Endothelial cell (in vitro differentiated cells): ENCODE data around the gene AAK1. TPM values are rescaled to one million over a fixed set of nuclear protein-coding genes. Genes with fewer than 3 reads are reported as not detected.
"Not testable (repeated sequence)": the region's sequence is repeated elsewhere in the genome, so short reads cannot be mapped to it uniquely, and the experiment has no call there.

Experiments used
- DNase-seq: peaks from one replicate; pipeline ENCODE4 v3.0.0; 2021; ENCODE audit warnings: low spot score
- H3K27ac Mint-ChIP-seq: one replicate; pipeline ENCODE4 v1.8.0; 2021; ENCODE audit warnings: mixed read lengths, inconsistent platforms; ENCODE audit not compliant: unreplicated experiment
- H3K27me3 Mint-ChIP-seq: one replicate; pipeline ENCODE4 v1.8.0; 2021; ENCODE audit warnings: mild to moderate bottlenecking, moderate library complexity, mixed read lengths, inconsistent platforms; ENCODE audit not compliant: unreplicated experiment
- H3K36me3 Mint-ChIP-seq: one replicate; pipeline ENCODE4 v1.8.0; 2021; ENCODE audit warnings: mild to moderate bottlenecking, low read depth, mixed read lengths, inconsistent platforms; ENCODE audit not compliant: unreplicated experiment
- H3K4me1 Mint-ChIP-seq: one replicate; pipeline ENCODE4 v1.8.0; 2021; ENCODE audit warnings: mild to moderate bottlenecking, mixed read lengths, inconsistent platforms; ENCODE audit not compliant: unreplicated experiment
- H3K4me3 Mint-ChIP-seq: one replicate; pipeline ENCODE4 v1.8.0; 2021; ENCODE audit warnings: mild to moderate bottlenecking, mixed read lengths, inconsistent platforms; ENCODE audit not compliant: unreplicated experiment
- H3K9me3 Mint-ChIP-seq: one replicate; pipeline ENCODE4 v1.8.0; 2021; ENCODE audit warnings: mixed read lengths, inconsistent platforms; ENCODE audit not compliant: unreplicated experiment
- total RNA-seq: library from RNA; stranded (reverse); fragmentation: NEBNext Ultra II Directional; extraction: Animal tissue kit (Norgen Biotek cat#: 25700); gene quantifications from one replicate; pipeline ENCODE4 v1.2.1, GENCODE V29; 2021; ENCODE audit not compliant: unreplicated experiment
- TF ChIP-seq, protein P1 (sequence below): fragments of 200-600 bp; sonication (generic); IDR thresholded peaks from one replicate; pipeline ENCODE4 v1.5.0; 2021; ENCODE audit warnings: antibody characterized with exemption; ENCODE audit not compliant: unreplicated experiment

Gene AAK1
- total RNA-seq, 1 donor from 2014 or later = 144 TPM

DNA sequence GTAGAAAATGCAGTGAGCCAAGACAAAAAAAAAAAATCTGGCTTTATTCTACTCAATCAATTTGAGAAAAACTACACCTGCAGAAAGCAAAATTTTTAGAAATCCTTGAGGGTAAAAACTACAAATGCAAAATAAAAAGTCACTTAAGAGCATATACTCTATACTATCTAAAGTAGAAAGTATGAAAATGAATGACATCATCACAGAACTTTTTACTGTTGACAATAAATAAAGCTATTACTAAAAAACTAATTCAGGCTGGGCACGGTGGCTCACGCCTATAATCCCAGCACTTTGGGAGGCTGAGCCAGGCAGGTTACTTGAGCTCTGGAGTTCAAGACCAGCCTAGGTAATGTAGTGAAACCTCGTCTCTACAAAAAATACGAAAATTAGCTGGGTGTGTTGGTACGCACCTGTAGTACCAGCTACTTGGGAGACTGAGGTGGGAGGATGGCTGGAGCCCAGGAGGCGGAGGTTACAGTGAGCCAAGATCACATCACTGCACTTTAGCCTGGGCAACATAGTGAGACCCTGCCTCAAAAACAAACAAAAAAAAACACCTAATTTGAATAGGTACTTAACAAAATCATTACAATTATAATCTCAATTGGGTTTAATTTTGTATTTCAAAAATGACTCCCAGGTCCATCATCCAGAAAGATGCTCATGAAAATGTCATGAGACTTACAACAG, 213.9 kb downstream of the AAK1 start:
- no peak overlapping the region for H3K4me3 Mint-ChIP-seq
- TF ChIP-seq, protein P1, sequence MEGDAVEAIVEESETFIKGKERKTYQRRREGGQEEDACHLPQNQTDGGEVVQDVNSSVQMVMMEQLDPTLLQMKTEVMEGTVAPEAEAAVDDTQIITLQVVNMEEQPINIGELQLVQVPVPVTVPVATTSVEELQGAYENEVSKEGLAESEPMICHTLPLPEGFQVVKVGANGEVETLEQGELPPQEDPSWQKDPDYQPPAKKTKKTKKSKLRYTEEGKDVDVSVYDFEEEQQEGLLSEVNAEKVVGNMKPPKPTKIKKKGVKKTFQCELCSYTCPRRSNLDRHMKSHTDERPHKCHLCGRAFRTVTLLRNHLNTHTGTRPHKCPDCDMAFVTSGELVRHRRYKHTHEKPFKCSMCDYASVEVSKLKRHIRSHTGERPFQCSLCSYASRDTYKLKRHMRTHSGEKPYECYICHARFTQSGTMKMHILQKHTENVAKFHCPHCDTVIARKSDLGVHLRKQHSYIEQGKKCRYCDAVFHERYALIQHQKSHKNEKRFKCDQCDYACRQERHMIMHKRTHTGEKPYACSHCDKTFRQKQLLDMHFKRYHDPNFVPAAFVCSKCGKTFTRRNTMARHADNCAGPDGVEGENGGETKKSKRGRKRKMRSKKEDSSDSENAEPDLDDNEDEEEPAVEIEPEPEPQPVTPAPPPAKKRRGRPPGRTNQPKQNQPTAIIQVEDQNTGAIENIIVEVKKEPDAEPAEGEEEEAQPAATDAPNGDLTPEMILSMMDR = no peak
- no peak overlapping the region for H3K27ac Mint-ChIP-seq
- DNase-seq = no peak
- H3K27me3 Mint-ChIP-seq = no peaks in the 10 kb centered on the region
- H3K36me3 Mint-ChIP-seq = no peaks in the 10 kb centered on the region
- no peaks in the 10 kb centered on the region for H3K9me3 Mint-ChIP-seq
- no peaks in the 10 kb centered on the region for H3K4me1 Mint-ChIP-seq

DNA sequence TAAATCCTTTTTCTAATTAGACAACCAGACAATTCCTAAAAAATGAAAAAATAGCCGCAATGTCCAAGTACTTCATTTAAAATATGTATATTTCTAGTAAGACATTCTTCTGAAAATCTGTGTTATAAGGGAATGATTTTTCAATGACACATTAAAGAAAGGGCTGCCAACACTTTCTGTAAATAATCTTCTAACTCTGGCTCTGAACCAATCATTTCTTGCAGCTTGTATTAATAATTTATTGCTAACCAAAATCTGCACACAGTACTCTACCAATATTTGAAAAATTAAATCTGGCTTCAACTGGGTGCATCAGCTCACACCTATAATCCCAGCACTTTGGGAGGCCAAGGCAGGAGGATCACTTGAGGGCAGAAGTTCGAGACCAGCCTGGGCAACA, 214.6 kb downstream of the AAK1 start:
- no peak for DNase-seq
- no peak overlapping the region for H3K4me3 Mint-ChIP-seq
- no peaks in the 10 kb centered on the region for H3K4me1 Mint-ChIP-seq
- H3K27me3 Mint-ChIP-seq = no peaks in the 10 kb centered on the region
- TF ChIP-seq, protein P1 = no peak
- no peaks in the 10 kb centered on the region for H3K36me3 Mint-ChIP-seq
- no peak overlapping the region for H3K27ac Mint-ChIP-seq
- no peaks in the 10 kb centered on the region for H3K9me3 Mint-ChIP-seq

DNA sequence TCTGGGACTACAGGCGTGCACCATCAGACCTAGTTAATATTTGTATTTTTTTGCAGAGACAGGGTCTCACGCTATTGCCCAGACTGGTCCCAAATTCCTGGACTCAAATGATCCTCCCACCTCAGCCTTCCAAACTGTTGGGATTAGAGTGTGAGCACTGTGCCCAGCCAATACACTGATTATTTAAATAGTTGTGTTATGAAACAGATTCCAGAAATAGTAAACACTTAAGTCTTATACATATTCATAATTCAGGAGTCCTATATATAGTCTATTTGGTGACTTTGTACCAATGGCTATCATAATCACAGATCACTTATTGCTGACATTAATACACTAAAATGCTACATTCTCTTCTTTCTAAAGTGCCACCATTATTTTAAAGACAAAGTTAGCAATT, 219.1 kb downstream of the AAK1 start:
- DNase-seq = no peak
- no peaks in the 10 kb centered on the region for H3K27me3 Mint-ChIP-seq
- no peaks in the 10 kb centered on the region for H3K4me1 Mint-ChIP-seq
- peaks cover 11% of the 10 kb centered on the region for H3K36me3 Mint-ChIP-seq
- no peak overlapping the region for H3K27ac Mint-ChIP-seq
- no peaks in the 10 kb centered on the region for H3K9me3 Mint-ChIP-seq
- H3K4me3 Mint-ChIP-seq = no peak overlapping the region
- TF ChIP-seq, protein P1 = no peak

DNA sequence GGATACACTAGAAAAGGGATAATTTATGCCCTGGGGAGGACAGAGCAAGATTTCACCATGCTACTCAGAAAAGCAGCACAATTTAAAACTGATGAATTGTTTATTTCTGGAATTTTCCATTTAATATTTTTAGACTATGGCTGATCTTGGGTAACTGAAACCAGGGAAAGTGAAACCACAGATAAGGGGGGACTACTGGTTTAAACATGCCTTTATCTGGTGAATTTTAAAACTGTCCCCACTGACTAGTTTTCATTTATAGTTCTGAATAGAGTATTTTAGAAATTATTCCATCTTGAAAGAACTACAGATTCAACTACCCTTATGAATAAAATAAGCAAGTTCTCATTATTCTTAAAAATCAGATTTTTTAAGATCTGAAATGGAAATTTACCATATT, 221.3 kb downstream of the AAK1 start:
- no peak for DNase-seq
- Mint-ChIP-seq H3K27ac (no peak overlapping the region), H3K27me3 (no peaks in the 10 kb centered on the region), H3K36me3 (peaks cover 12% of the 10 kb centered on the region), H3K4me1 (no peaks in the 10 kb centered on the region), H3K4me3 (no peak overlapping the region), H3K9me3 (no peaks in the 10 kb centered on the region)
- TF ChIP-seq, protein P1 = no peak

DNA sequence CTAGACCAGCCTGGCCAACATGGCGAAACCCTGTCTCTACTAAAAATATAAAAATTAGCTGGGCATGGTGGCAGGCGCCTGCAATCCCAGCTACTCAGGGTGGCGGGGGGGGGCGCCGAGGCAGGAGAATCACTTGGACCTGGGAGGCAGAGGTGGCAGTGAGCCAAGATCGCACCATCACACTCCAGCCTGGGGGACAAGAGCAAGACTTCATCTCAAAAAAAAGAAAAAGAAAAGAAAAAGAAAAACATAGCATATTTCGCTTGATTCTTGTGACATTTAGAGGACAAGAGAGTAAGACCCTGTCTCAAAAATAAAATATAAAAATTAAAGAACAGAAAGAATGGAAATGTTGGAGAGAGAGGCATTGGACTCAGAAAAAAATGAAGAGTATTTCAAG, 224.4 kb downstream of the AAK1 start:
- H3K36me3 Mint-ChIP-seq = peaks cover 12% of the 10 kb centered on the region

More for the DNA sequence above, 224.4 kb downstream of the AAK1 start:
- not testable (repeated sequence) for H3K4me1 Mint-ChIP-seq, H3K27me3 Mint-ChIP-seq, H3K9me3 Mint-ChIP-seq, H3K27ac Mint-ChIP-seq, H3K4me3 Mint-ChIP-seq, DNase-seq
